ENCODE results near the gene SLC35F1. TPM values are rescaled to one million over a fixed set of nuclear protein-coding genes. Genes with fewer than 3 reads are reported as not detected.

The SLC35F1 gene
- total RNA-seq, 1 donor from 2014 or later, result 24.3 TPM

DNA sequence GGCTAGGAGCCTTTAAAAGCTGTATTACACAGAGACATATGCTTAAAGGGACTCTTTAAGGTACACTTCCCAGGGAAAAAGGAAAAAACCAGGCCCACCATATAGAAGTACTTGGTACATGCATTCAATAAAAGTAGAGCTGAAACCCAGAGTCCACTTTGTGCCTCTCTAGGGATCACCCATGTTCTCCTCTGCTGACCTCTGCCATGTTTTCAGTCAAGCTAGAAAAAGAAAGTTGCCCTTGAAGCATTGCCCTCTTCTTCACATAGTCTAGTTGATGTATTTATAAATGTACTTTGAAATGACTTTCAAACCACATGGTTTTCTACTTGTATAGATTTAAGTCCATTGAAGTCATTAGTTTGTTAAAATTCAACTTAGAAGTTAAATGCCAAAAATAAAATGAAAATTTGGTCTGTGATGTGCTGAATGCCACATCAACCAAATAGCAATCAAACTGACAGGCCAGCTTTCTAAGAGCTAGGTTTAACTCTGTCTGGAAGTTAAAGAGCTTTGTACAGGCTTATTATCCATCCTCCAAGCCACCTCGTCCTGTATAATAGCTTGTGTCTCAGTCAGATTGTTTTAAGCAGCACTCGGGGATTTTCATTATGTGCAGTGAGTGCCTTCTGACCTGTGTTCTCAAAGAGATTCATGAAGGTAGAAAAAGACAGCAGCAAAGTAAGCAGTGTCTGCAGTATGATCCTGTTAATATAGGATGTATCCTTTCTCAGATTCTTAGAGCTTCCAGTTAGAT is 402.5 kb downstream of the SLC35F1 start:
- no peaks in the 10 kb centered on the region for H4K20me1 ChIP-seq (ENCODE audit: low read depth)
- H3K79me2 ChIP-seq (ENCODE audit: low read depth), result no peaks in the 10 kb centered on the region
- no peak overlapping the region for H2AFZ ChIP-seq (replicated peaks)
- Mint-ChIP-seq H3K27me3 (ENCODE audit: insufficient read depth, low read depth) (no peaks in the 10 kb centered on the region), H3K4me1 (peaks cover 6% of the 10 kb centered on the region), H3K4me3 (no peak overlapping the region), H3K9me3 (no peaks in the 10 kb centered on the region), H3K36me3 (peaks cover 29% of the 10 kb centered on the region), H3K27ac (no peak overlapping the region)
- H3K9ac ChIP-seq, result no peak overlapping the region
- H3K27ac ChIP-seq, result no peak overlapping the region
- no peaks in the 10 kb centered on the region for H3F3A ChIP-seq (ENCODE audit: low read depth)
- no peaks in the 10 kb centered on the region for H3K36me3 ChIP-seq
- H3K4me1 ChIP-seq, result peaks cover 25% of the 10 kb centered on the region
- DNase-seq (ENCODE audit: low spot score), result peak; percentile 33
- no peak overlapping the region for H3K4me3 ChIP-seq
- no peaks in the 10 kb centered on the region for H3K27me3 ChIP-seq
- TF ChIP-seq EZH2phosphoT487 (IDR thresholded peaks at IDR 0.05), result peak; percentile 61
- TF ChIP-seq, protein P1, sequence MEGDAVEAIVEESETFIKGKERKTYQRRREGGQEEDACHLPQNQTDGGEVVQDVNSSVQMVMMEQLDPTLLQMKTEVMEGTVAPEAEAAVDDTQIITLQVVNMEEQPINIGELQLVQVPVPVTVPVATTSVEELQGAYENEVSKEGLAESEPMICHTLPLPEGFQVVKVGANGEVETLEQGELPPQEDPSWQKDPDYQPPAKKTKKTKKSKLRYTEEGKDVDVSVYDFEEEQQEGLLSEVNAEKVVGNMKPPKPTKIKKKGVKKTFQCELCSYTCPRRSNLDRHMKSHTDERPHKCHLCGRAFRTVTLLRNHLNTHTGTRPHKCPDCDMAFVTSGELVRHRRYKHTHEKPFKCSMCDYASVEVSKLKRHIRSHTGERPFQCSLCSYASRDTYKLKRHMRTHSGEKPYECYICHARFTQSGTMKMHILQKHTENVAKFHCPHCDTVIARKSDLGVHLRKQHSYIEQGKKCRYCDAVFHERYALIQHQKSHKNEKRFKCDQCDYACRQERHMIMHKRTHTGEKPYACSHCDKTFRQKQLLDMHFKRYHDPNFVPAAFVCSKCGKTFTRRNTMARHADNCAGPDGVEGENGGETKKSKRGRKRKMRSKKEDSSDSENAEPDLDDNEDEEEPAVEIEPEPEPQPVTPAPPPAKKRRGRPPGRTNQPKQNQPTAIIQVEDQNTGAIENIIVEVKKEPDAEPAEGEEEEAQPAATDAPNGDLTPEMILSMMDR (IDR thresholded peaks at IDR 0.05), result no peak
- no peak overlapping the region for H3K4me2 ChIP-seq
- no peaks in the 10 kb centered on the region for H3K9me3 ChIP-seq (ENCODE audit: low read depth)

DNA sequence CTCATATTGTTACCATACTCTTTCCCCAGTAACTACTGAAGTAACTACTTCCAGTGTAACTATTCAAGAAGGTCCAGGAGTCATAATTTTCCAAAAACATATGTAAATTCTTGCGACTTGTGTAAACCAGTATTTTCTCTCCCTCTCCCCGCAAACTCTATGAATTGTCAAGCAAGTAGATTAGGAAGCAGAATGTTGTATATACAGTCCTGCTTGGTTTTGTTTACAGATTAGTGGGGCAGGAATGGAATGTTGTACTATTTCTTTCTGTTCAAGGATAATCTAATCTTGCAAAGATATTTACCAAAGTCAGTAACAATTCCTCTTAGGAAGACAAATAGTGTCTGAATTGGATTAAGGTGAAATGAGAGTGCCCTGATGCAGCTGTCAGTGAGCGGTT is 406.1 kb downstream of the SLC35F1 start:
- TF ChIP-seq, protein P1 (IDR thresholded peaks at IDR 0.05), result no peak
- no peak for TF ChIP-seq EZH2 (IDR thresholded peaks at IDR 0.05)
- TF ChIP-seq EZH2phosphoT487 (IDR thresholded peaks at IDR 0.05), result no peak
- no peak overlapping the region for H2AFZ ChIP-seq (replicated peaks)
- H3K4me1 ChIP-seq, result peaks cover 18% of the 10 kb centered on the region
- no peaks in the 10 kb centered on the region for H3K9me3 ChIP-seq (ENCODE audit: low read depth)
- Mint-ChIP-seq H3K4me3 (no peak overlapping the region), H3K27me3 (ENCODE audit: insufficient read depth, low read depth) (no peaks in the 10 kb centered on the region), H3K36me3 (peaks cover 36% of the 10 kb centered on the region), H3K4me1 (peaks cover 6% of the 10 kb centered on the region), H3K27ac (no peak overlapping the region), H3K9me3 (no peaks in the 10 kb centered on the region)
- no peaks in the 10 kb centered on the region for H3F3A ChIP-seq (ENCODE audit: low read depth)
- no peak overlapping the region for H3K4me3 ChIP-seq
- H3K27me3 ChIP-seq, result no peaks in the 10 kb centered on the region
- peak overlapping the region; percentile 10 for H3K4me2 ChIP-seq
- no peak overlapping the region for H3K27ac ChIP-seq
- no peaks in the 10 kb centered on the region for H3K79me2 ChIP-seq (ENCODE audit: low read depth)
- peak; percentile 21 for DNase-seq (ENCODE audit: low spot score)
- no peak overlapping the region for H3K9ac ChIP-seq
- H4K20me1 ChIP-seq (ENCODE audit: low read depth), result no peaks in the 10 kb centered on the region
- no peaks in the 10 kb centered on the region for H3K36me3 ChIP-seq

DNA sequence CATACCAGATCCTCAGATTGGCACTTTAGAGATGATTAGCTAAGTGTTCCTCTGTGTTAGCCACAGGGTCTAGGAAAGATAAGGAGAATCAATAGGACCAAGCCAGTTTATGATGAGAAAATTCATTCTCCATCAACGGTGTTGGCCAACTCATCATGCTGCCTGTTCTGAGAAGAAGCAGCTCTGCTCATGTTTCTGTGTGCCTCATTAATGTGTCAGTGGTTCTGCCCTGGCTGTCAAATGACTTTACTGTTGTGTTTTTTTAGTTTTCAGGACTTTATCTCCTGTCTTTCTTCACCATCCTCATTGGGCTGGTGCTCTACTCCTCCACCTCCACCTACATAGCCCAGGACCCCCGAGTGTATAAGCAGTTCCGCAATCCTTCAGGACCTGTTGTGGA is 406.7 kb downstream of the SLC35F1 start:
- H2AFZ ChIP-seq (replicated peaks), result no peak overlapping the region
- H3K27me3 Mint-ChIP-seq (ENCODE audit: insufficient read depth, low read depth), result no peaks in the 10 kb centered on the region
- H3K9me3 Mint-ChIP-seq, result no peaks in the 10 kb centered on the region
- no peak overlapping the region for H3K27ac ChIP-seq
- no peaks in the 10 kb centered on the region for H3K36me3 ChIP-seq
- no peaks in the 10 kb centered on the region for H3K9me3 ChIP-seq (ENCODE audit: low read depth)
- H3K79me2 ChIP-seq (ENCODE audit: low read depth), result no peaks in the 10 kb centered on the region
- no peaks in the 10 kb centered on the region for H3K27me3 ChIP-seq
- peaks cover 31% of the 10 kb centered on the region for H3K36me3 Mint-ChIP-seq
- no peaks in the 10 kb centered on the region for H3F3A ChIP-seq (ENCODE audit: low read depth)
- no peak overlapping the region for H3K4me2 ChIP-seq
- H3K4me3 ChIP-seq, result no peak overlapping the region
- no peaks in the 10 kb centered on the region for H4K20me1 ChIP-seq (ENCODE audit: low read depth)
- DNase-seq (ENCODE audit: low spot score), result no peak
- TF ChIP-seq, protein P1 (IDR thresholded peaks at IDR 0.05), result no peak
- no peak overlapping the region for H3K9ac ChIP-seq
- no peak overlapping the region for H3K27ac Mint-ChIP-seq
- H3K4me1 ChIP-seq, result peaks cover 18% of the 10 kb centered on the region
- H3K4me3 Mint-ChIP-seq, result peak overlapping the region; percentile 54
- peaks cover 6% of the 10 kb centered on the region for H3K4me1 Mint-ChIP-seq
